Transverse colon (tissue), 4 donors: Measurements from ENCODE around the gene ZFAND3.

Experiments
- CTCF ChIP-seq, 5 experiments: fragments of 200-600 bp in 3 of 5; fragments of 450-650 bp in 2 of 5; sonication (generic) in 3 of 5; IDR thresholded peaks; 1 replicate in 2 of 5; 2 replicates in 3 of 5; pipeline ENCODE4 v1.5.1; 2016 to 2017; ENCODE audit warnings: antibody characterized with exemption in 5 of 5, inconsistent platforms in 3 of 5, mild to moderate bottlenecking in 2 of 5, moderate library complexity in 1 of 5
- POLR2AphosphoS5 ChIP-seq, 3 donors: sonication (generic); formaldehyde crosslinking; IDR thresholded peaks; one replicate each; pipeline ENCODE4 v1.6.1; 2016; ENCODE audit warnings: antibody characterized with exemption in 3 of 3

GRCh38 chr6:38131527-38131965 lies 312.0 kb downstream of the ZFAND3 start:
- TF ChIP-seq CTCF (IDR thresholded peaks at IDR 0.05) (no peak), POLR2AphosphoS5 (IDR thresholded peaks at IDR 0.05) (no peak)
